K562 (cell line): ENCODE results near the gene LRRK1.

Experiments used
- CTCF ChIP-seq, 3 experiments: IDR thresholded peaks in 2 of 3; conservative IDR thresholded peaks in 1 of 3; 2 replicates each; pipeline ENCODE4 v1.5.1; 2011 to 2012; ENCODE audit warnings: low read length in 3 of 3, mild to moderate bottlenecking in 3 of 3, control low read depth in 2 of 3, improper control_type of control experiment in 1 of 3, inconsistent platforms in 1 of 3, low read depth in 1 of 3, mixed read lengths in 1 of 3, moderate library complexity in 1 of 3; ENCODE audit not compliant: insufficient read depth in 2 of 3
- FOS ChIP-seq: IDR thresholded peaks from 3 replicates; pipeline ENCODE4 v1.6.1; 2011; ENCODE audit not compliant: insufficient read length; ENCODE audit errors: extremely low read depth
- NRF1 ChIP-seq, 2 experiments: fragments of 450-650 bp; IDR thresholded peaks in 1 of 2; conservative IDR thresholded peaks in 1 of 2; 2 replicates each; pipeline ENCODE4 v1.6.1; 2014; ENCODE audit warnings: mild to moderate bottlenecking in 2 of 2

- TF ChIP-seq CTCF (IDR thresholded peaks at IDR 0.05 in 2 of 3, conservative IDR thresholded peaks at IDR 0.05 in 1 of 3; ENCODE audit: insufficient read depth in 2 of 3, low read depth in 1 of 3, low read length in 3 of 3) (no peak), FOS (no peak), NRF1 (conservative IDR thresholded peaks at IDR 0.05 in 1 of 2, IDR thresholded peaks at IDR 0.05 in 1 of 2) (no peak)
These were observed 125.6 kb downstream of the LRRK1 start for GRCh38 chr15:101044625-101045235.
